IPS DF 6.9 (cell line): ENCODE measurements around the gene PLA2G15.
"Not testable (repeated sequence)": the region's sequence is repeated elsewhere in the genome, so short reads cannot be mapped to it uniquely, and the experiment has no call there.

Source experiments
- DNase-seq: peaks from one replicate; pipeline ENCODE4 v3.0.0-alpha.2; 2013; ENCODE audit warnings: low read depth, low spot score
- H3K27ac ChIP-seq: one replicate; pipeline ENCODE4 v1.5.1; 2013; ENCODE audit warnings: low read length, control low read depth
- H3K27me3 ChIP-seq: 2 replicates; pipeline ENCODE4 v1.6.1; 2013; ENCODE audit warnings: mild to moderate bottlenecking, low read length; ENCODE audit not compliant: control insufficient read depth, insufficient read depth
- H3K36me3 ChIP-seq: 2 replicates; pipeline ENCODE4 v1.6.1; 2013; ENCODE audit warnings: low read length; ENCODE audit not compliant: control insufficient read depth, insufficient read depth
- H3K4me1 ChIP-seq: 2 replicates; pipeline ENCODE4 v1.6.1; 2013; ENCODE audit warnings: low read length; ENCODE audit not compliant: control insufficient read depth, insufficient read depth
- H3K4me3 ChIP-seq: 2 replicates; pipeline ENCODE4 v1.5.1; 2013; ENCODE audit warnings: mild to moderate bottlenecking, low read length
- H3K9me3 ChIP-seq: 2 replicates; pipeline ENCODE4 v1.6.1; 2013; ENCODE audit warnings: low read length, inconsistent platforms; ENCODE audit not compliant: control insufficient read depth, insufficient read depth
- WGBS: extraction: QIAGEN DNeasy Blood & Tissue Kit; methylation state at CpG from one replicate; pipeline ENCODE4 v1.1.7; 2013; ENCODE audit warnings: mixed read lengths, missing lambda C conversion rate; ENCODE audit not compliant: insufficient read length, insufficient coverage; 5-methylcytosine and 5-hydroxymethylcytosine counted together

Gene PLA2G15

GRCh38 chr16:68288796-68289195, 43.6 kb downstream of the PLA2G15 start:
- not testable (repeated sequence) for DNase-seq, H3K27ac ChIP-seq, H3K4me3 ChIP-seq, H3K4me1 ChIP-seq, H3K9me3 ChIP-seq, H3K27me3 ChIP-seq
- H3K36me3 ChIP-seq, result peaks cover 13% of the 10 kb centered on the region; the same call in 1 of the 2 replicates
- WGBS, result no CpG with 5 or more reads among the region's 9 CpGs

- Histone ChIP-seq H3K4me1 (no peaks in the 10 kb centered on the region), H3K27me3 (no peaks in the 10 kb centered on the region), H3K4me3 (no peak overlapping the region), H3K9me3 (no peaks in the 10 kb centered on the region), H3K36me3 (peaks cover 13% of the 10 kb centered on the region; the same call in 1 of the 2 replicates), H3K27ac (no peak overlapping the region)
- no peak for DNase-seq
- WGBS, result no CpG with 5 or more reads among the region's 2 CpGs
These were observed 44.0 kb downstream of the PLA2G15 start for GRCh38 chr16:68289202-68289601.

GRCh38 chr16:68289621-68290329, 44.6 kb downstream of the PLA2G15 start:
- H3K36me3 ChIP-seq, result peaks cover 13% of the 10 kb centered on the region; the same call in 1 of the 2 replicates
- WGBS, result 100% methylated on average over 1 of the region's 4 CpGs

GRCh38 chr16:68290450-68290849, 45.3 kb downstream of the PLA2G15 start:
- Histone ChIP-seq H3K27ac (no peak overlapping the region), H3K4me3 (no peak overlapping the region), H3K27me3 (no peaks in the 10 kb centered on the region), H3K36me3 (peaks cover 13% of the 10 kb centered on the region; the same call in 1 of the 2 replicates), H3K9me3 (no peaks in the 10 kb centered on the region), H3K4me1 (no peaks in the 10 kb centered on the region)
- WGBS, result no CpG with 5 or more reads among the region's 6 CpGs
- no peak for DNase-seq

More at GRCh38 chr16:68289621-68290329, 44.6 kb downstream of the PLA2G15 start:
- H3K4me1 ChIP-seq, result no peaks in the 10 kb centered on the region
- H3K9me3 ChIP-seq, result no peaks in the 10 kb centered on the region
- H3K4me3 ChIP-seq, result no peak overlapping the region
- H3K27me3 ChIP-seq, result no peaks in the 10 kb centered on the region
- no peak overlapping the region for H3K27ac ChIP-seq
- DNase-seq, result no peak

- no peak for DNase-seq
- H3K36me3 ChIP-seq, result peaks cover 14% of the 10 kb centered on the region; the same call in 1 of the 2 replicates
- WGBS, result no CpG with 5 or more reads among the region's 4 CpGs
- H3K4me1 ChIP-seq, result no peaks in the 10 kb centered on the region
- H3K27ac ChIP-seq, result no peak overlapping the region
- H3K9me3 ChIP-seq, result no peaks in the 10 kb centered on the region
- no peak overlapping the region for H3K4me3 ChIP-seq
- no peaks in the 10 kb centered on the region for H3K27me3 ChIP-seq
These were observed 46.1 kb downstream of the PLA2G15 start for GRCh38 chr16:68291227-68291626.

- no peaks in the 10 kb centered on the region for H3K4me1 ChIP-seq
- H3K27ac ChIP-seq, result no peak overlapping the region
- no CpG with 5 or more reads among the region's 5 CpGs for WGBS
- H3K27me3 ChIP-seq, result no peaks in the 10 kb centered on the region
- H3K9me3 ChIP-seq, result no peaks in the 10 kb centered on the region
- no peak overlapping the region for H3K4me3 ChIP-seq
- DNase-seq, result no peak
- H3K36me3 ChIP-seq, result peaks cover 18% of the 10 kb centered on the region; the same call in 1 of the 2 replicates
These were observed 47.3 kb downstream of the PLA2G15 start for GRCh38 chr16:68292425-68292824.

GRCh38 chr16:68296291-68296690, 51.1 kb downstream of the PLA2G15 start:
- H3K9me3 ChIP-seq, result no peaks in the 10 kb centered on the region
- no peak for DNase-seq
- no CpG with 5 or more reads among the region's 12 CpGs for WGBS
- H3K36me3 ChIP-seq, result peaks cover 33% of the 10 kb centered on the region
- H3K27me3 ChIP-seq, result no peaks in the 10 kb centered on the region
- H3K4me3 ChIP-seq, result no peak overlapping the region
- H3K4me1 ChIP-seq, result no peaks in the 10 kb centered on the region
- H3K27ac ChIP-seq, result no peak overlapping the region

- Histone ChIP-seq H3K9me3 (no peaks in the 10 kb centered on the region), H3K27ac (no peak overlapping the region), H3K4me1 (no peaks in the 10 kb centered on the region), H3K36me3 (peaks cover 29% of the 10 kb centered on the region), H3K27me3 (no peaks in the 10 kb centered on the region), H3K4me3 (no peak overlapping the region)
- no CpG with 5 or more reads among the region's 6 CpGs for WGBS
- no peak for DNase-seq
These were observed 51.5 kb downstream of the PLA2G15 start for GRCh38 chr16:68296693-68297092.

- DNase-seq, result no peak
- peaks cover 37% of the 10 kb centered on the region for H3K36me3 ChIP-seq
- H3K9me3 ChIP-seq, result no peaks in the 10 kb centered on the region
- no CpG with 5 or more reads among the region's 3 CpGs for WGBS
- H3K27ac ChIP-seq, result no peak overlapping the region
- H3K4me3 ChIP-seq, result no peak overlapping the region
- H3K27me3 ChIP-seq, result no peaks in the 10 kb centered on the region
- no peaks in the 10 kb centered on the region for H3K4me1 ChIP-seq
These were observed 52.7 kb downstream of the PLA2G15 start for GRCh38 chr16:68297908-68298307.

- DNase-seq, result no peak
- Histone ChIP-seq H3K4me3 (no peak overlapping the region), H3K27me3 (no peaks in the 10 kb centered on the region), H3K27ac (no peak overlapping the region), H3K9me3 (no peaks in the 10 kb centered on the region), H3K4me1 (no peaks in the 10 kb centered on the region), H3K36me3 (peaks cover 37% of the 10 kb centered on the region)
- WGBS, result no CpG with 5 or more reads among the region's 3 CpGs
These were observed 53.1 kb downstream of the PLA2G15 start for GRCh38 chr16:68298312-68298711.
